Measurements from ENCODE around the gene CFAP61.

DNA sequence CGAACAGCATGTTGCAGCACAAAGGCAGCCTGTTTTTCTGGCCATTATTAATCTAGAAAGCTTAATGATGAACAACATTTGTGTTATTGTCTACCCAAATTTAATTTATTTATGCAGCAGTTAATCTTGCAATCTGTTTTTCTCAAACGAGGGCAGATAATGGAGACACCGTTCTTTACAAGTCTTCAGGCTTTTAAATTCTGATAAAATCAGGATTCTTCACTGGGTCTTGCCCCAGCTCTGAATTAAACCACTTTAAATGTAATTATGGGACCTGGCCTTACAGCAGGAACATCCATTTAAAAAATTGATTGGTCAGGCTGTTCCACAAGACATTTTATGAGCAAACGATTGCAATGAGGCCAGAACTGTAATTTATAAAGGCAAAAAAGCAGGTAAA, 289.0 kb downstream of the CFAP61 start:
- TF ChIP-seq, protein P1, sequence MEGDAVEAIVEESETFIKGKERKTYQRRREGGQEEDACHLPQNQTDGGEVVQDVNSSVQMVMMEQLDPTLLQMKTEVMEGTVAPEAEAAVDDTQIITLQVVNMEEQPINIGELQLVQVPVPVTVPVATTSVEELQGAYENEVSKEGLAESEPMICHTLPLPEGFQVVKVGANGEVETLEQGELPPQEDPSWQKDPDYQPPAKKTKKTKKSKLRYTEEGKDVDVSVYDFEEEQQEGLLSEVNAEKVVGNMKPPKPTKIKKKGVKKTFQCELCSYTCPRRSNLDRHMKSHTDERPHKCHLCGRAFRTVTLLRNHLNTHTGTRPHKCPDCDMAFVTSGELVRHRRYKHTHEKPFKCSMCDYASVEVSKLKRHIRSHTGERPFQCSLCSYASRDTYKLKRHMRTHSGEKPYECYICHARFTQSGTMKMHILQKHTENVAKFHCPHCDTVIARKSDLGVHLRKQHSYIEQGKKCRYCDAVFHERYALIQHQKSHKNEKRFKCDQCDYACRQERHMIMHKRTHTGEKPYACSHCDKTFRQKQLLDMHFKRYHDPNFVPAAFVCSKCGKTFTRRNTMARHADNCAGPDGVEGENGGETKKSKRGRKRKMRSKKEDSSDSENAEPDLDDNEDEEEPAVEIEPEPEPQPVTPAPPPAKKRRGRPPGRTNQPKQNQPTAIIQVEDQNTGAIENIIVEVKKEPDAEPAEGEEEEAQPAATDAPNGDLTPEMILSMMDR (IDR thresholded peaks at IDR 0.05), result no peak
- TF ChIP-seq TCF7L2 (IDR thresholded peaks at IDR 0.05; ENCODE audit: low read depth, low read length), result no peak
- TF ChIP-seq SIN3A (IDR thresholded peaks at IDR 0.05; ENCODE audit: borderline replicate concordance, insufficient read depth, low read depth, low read length), result no peak
